HEK293 (cell line): ENCODE results near the gene CLDN7.

Source experiments
- CTCF ChIP-seq: fragments of 450-650 bp; formaldehyde crosslinking; IDR thresholded peaks from 2 replicates; pipeline ENCODE4 v1.5.1; 2016; ENCODE audit warnings: missing biosample characterization, missing genetic modification characterization
- PRDM10 ChIP-seq: fragments of 450-650 bp; formaldehyde crosslinking; IDR thresholded peaks from 2 replicates; pipeline ENCODE4 v1.5.1; 2016; ENCODE audit warnings: missing biosample characterization, missing genetic modification characterization
- ZNF292 ChIP-seq: fragments of 450-650 bp; formaldehyde crosslinking; IDR thresholded peaks from 2 replicates; pipeline ENCODE4 v1.5.1; 2016; ENCODE audit warnings: low read depth, missing biosample characterization, missing genetic modification characterization, borderline replicate concordance

- TF ChIP-seq PRDM10 (tag by site-specific recombination) (no peak), CTCF (tag by site-specific recombination) (no peak), ZNF292 (no peak)
These were observed 43.0 kb downstream of the CLDN7 start for GRCh38 chr17:7219229-7219811.
